Measurements from ENCODE around the gene PDCD7. TPM values are rescaled to one million over a fixed set of nuclear protein-coding genes. Genes with fewer than 3 reads are reported as not detected.
"Not testable (repeated sequence)": the region's sequence is repeated elsewhere in the genome, so short reads cannot be mapped to it uniquely, and the experiment has no call there.

PDCD7 gene
- total RNA-seq, 4 donors from 2014 or later = 6.5 to 23.1 (median 17.8) TPM

DNA sequence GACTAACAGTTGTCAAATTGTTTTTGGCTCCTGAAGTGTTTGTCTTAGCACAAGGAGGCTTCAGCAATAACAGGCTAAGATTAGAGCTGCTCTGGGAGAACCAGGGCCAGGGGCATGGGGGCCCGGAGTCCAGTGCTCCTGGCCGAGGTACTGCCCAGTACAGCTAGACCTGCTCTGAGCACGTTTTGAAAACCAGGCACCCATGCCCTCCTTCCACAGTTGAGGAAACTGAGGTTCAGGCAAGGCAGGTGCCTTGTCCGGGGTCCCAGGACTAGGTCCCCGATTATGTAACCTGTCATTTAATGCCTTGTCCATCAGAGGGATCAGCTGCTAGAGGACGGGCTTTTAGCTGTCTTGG is 37.9 kb downstream of the PDCD7 start:
- Histone ChIP-seq H3K27ac (no peak overlapping the region), H3K4me3 (no peak overlapping the region), H3K36me3 (peaks cover 0 to 29% (median 0%) of the 10 kb centered on the region in 3 donors), H3K9me3 (no peaks in the 10 kb centered on the region), H3K27me3 (no peaks in the 10 kb centered on the region), H3K4me1 (peaks cover 0 to 19% (median 0%) of the 10 kb centered on the region in 4 donors)
- no peak for TF ChIP-seq POLR2A (IDR thresholded peaks at IDR 0.05)
- TF ChIP-seq, protein P1, sequence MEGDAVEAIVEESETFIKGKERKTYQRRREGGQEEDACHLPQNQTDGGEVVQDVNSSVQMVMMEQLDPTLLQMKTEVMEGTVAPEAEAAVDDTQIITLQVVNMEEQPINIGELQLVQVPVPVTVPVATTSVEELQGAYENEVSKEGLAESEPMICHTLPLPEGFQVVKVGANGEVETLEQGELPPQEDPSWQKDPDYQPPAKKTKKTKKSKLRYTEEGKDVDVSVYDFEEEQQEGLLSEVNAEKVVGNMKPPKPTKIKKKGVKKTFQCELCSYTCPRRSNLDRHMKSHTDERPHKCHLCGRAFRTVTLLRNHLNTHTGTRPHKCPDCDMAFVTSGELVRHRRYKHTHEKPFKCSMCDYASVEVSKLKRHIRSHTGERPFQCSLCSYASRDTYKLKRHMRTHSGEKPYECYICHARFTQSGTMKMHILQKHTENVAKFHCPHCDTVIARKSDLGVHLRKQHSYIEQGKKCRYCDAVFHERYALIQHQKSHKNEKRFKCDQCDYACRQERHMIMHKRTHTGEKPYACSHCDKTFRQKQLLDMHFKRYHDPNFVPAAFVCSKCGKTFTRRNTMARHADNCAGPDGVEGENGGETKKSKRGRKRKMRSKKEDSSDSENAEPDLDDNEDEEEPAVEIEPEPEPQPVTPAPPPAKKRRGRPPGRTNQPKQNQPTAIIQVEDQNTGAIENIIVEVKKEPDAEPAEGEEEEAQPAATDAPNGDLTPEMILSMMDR (IDR thresholded peaks at IDR 0.05) = no peak
- DNase-seq = peak in 1 of 3 donors; percentile 23

- peak in 2 of 3 donors; percentile 73 to 83 for DNase-seq
- no peaks in the 10 kb centered on the region for H3K9me3 ChIP-seq
- H3K4me3 ChIP-seq = no peak overlapping the region
- H3K4me1 ChIP-seq = peaks cover 0 to 19% (median 0%) of the 10 kb centered on the region in 4 donors
- H3K36me3 ChIP-seq = peaks cover 0 to 26% (median 0%) of the 10 kb centered on the region in 3 donors
- no peak for TF ChIP-seq POLR2A (IDR thresholded peaks at IDR 0.05)
- TF ChIP-seq, protein P1 (IDR thresholded peaks at IDR 0.05) = no peak
- peak overlapping the region in 1 of 4 donors; percentile 64 for H3K27ac ChIP-seq
- H3K27me3 ChIP-seq = no peaks in the 10 kb centered on the region
Observed at GRCh38 chr15:65095011-65095746, 38.4 kb downstream of the PDCD7 start.

DNA sequence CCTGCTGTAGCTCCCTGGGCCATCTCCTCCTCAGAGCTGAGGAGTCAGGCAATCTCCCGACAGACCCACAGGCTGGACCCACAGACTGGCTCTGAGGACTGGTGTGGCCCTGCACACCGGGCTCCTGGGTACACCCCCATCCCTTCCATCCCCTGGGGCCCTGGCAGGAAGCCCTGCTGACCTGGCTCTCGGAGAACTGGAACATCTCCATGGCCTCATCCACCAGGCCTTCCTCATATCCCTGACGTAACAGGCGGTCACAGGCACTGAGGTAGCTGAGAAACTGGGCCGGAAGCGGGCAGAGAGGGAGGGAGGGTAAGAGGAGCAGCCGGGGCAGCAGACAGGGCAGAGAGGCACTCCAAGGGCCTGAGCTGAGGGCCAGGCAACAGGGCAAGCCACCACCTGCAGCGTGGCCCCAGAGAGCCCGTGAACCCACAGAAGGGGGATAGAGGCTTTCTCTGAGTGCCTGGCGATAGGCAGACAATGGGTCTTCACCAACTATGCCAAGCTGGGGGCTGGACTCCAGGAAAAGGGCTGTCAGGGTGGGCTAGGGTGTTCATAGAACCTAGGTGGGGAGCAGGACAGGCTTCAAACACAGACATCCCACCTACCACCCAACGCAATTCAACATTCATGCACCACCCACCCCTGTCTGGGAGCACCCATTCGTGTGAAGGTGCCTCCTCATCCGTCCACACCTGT is 39.2 kb downstream of the PDCD7 start:
- TF ChIP-seq, protein P1 (IDR thresholded peaks at IDR 0.05) = no peak
- TF ChIP-seq POLR2A (IDR thresholded peaks at IDR 0.05) = no peak
- no peaks in the 10 kb centered on the region for H3K9me3 ChIP-seq
- no peak overlapping the region for H3K4me3 ChIP-seq
- peak overlapping the region in 2 of 4 donors; percentile 9 to 64 for H3K27ac ChIP-seq
- H3K27me3 ChIP-seq = no peaks in the 10 kb centered on the region
- DNase-seq = peak in 1 of 3 donors; percentile 47
- H3K4me1 ChIP-seq = peaks cover 0 to 26% (median 0%) of the 10 kb centered on the region in 4 donors
- peaks cover 0 to 21% (median 0%) of the 10 kb centered on the region in 3 donors for H3K36me3 ChIP-seq

DNA sequence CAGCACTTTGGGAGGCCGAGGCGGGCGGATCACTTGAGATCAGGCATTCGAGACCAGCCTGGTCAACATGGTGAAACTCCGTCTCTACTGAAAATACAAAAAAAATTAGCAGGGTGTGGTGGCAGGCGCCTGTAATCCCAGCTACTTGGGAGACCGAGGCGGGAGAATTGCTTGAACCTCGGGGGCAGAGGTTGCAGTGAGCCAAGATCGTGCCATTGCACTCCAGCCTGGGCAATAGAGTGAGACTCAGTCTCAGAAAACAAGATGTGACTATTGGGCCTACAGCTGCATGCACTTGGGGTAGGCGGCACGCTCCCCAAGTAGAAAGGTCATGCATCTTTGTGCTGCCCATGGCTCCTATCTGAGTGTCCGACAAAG is 39.8 kb downstream of the PDCD7 start:
- DNase-seq, H3K9me3 ChIP-seq, H3K27me3 ChIP-seq, H3K4me3 ChIP-seq: not testable (repeated sequence)
- peaks cover 0 to 32% (median 0%) of the 10 kb centered on the region in 4 donors for H3K4me1 ChIP-seq
- H3K27ac ChIP-seq = peak overlapping the region in 1 of 4 donors; percentile 64
- H3K36me3 ChIP-seq = peaks cover 0 to 15% (median 0%) of the 10 kb centered on the region in 3 donors

GRCh38 chr15:65092911-65093792 is 40.5 kb downstream of the PDCD7 start:
- no peak overlapping the region for H3K27ac ChIP-seq

More at GRCh38 chr15:65092911-65093792, 40.5 kb downstream of the PDCD7 start:
- DNase-seq = peak in 1 of 3 donors; percentile 37
- H3K4me3 ChIP-seq = no peak overlapping the region
- TF ChIP-seq POLR2A (IDR thresholded peaks at IDR 0.05) = no peak
- TF ChIP-seq, protein P1 (IDR thresholded peaks at IDR 0.05) = no peak
- peaks cover 0 to 8% (median 0%) of the 10 kb centered on the region in 3 donors for H3K36me3 ChIP-seq
- H3K27me3 ChIP-seq = no peaks in the 10 kb centered on the region
- no peaks in the 10 kb centered on the region for H3K9me3 ChIP-seq
- peaks cover 0 to 39% (median 2%) of the 10 kb centered on the region in 4 donors for H3K4me1 ChIP-seq

Data from Peyer's patch (tissue), 4 donors.